ENCODE data around the gene TMUB2. TPM values are rescaled to one million over a fixed set of nuclear protein-coding genes. Genes with fewer than 3 reads are reported as not detected.
"Not testable (repeated sequence)": the region's sequence is repeated elsewhere in the genome, so short reads cannot be mapped to it uniquely, and the experiment has no call there.

Gene TMUB2
- total RNA-seq, result 16.4 TPM

GRCh38 chr17:44186307-44187130 is at the start of gene TMUB2:
TMUB2 (plus strand) TSS chr17:44186972; CDS start chr17:44187709, 737 bp downstream.
- DNase-seq, result peak; percentile 100

- peak; percentile 84 for DNase-seq
These were observed 48.7 kb upstream of the TMUB2 start for GRCh38 chr17:44137891-44138709.

GRCh38 chr17:44143921-44144320 is 42.9 kb upstream of the TMUB2 start:
- DNase-seq, result not testable (repeated sequence)

- DNase-seq, result no peak
These were observed 41.6 kb upstream of the TMUB2 start for GRCh38 chr17:44144966-44145739.

- no peak for DNase-seq
These were observed 40.1 kb upstream of the TMUB2 start for GRCh38 chr17:44146375-44147346.

- no peak for DNase-seq
These were observed 39.0 kb upstream of the TMUB2 start for GRCh38 chr17:44147812-44148211.

- DNase-seq, result not testable (repeated sequence)
These were observed 37.7 kb upstream of the TMUB2 start for GRCh38 chr17:44149066-44149465.

- no peak for DNase-seq
These were observed 36.9 kb upstream of the TMUB2 start for GRCh38 chr17:44149750-44150329.

GRCh38 chr17:44152875-44153274 is 33.9 kb upstream of the TMUB2 start:
- DNase-seq, result no peak

GRCh38 chr17:44155488-44155887 is 31.3 kb upstream of the TMUB2 start:
- DNase-seq, result no peak

GRCh38 chr17:44159519-44160210 is 27.1 kb upstream of the TMUB2 start:
- DNase-seq, result no peak

- no peak for DNase-seq
These were observed 22.3 kb upstream of the TMUB2 start for GRCh38 chr17:44164476-44164875.

- DNase-seq, result no peak
These were observed 19.5 kb upstream of the TMUB2 start for GRCh38 chr17:44167181-44167861.

GRCh38 chr17:44170135-44170498 is 16.7 kb upstream of the TMUB2 start:
- no peak for DNase-seq

GRCh38 chr17:44170499-44171201 is 16.1 kb upstream of the TMUB2 start, which contains the start of gene ASB16:
ASB16 (plus strand) TSS chr17:44170704; CDS start chr17:44170790, 86 bp downstream.
- DNase-seq, result no peak

- no peak for DNase-seq
These were observed 14.8 kb upstream of the TMUB2 start for GRCh38 chr17:44171931-44172455.

GRCh38 chr17:44174427-44174826 is 12.3 kb upstream of the TMUB2 start:
- no peak for DNase-seq

GRCh38 chr17:44176257-44176656 is 10.5 kb upstream of the TMUB2 start:
- no peak for DNase-seq
